Hippocampal formation (tissue), 2 donors: ENCODE data around the gene SSR4.
"Not testable (repeated sequence)": the region's sequence is repeated elsewhere in the genome, so short reads cannot be mapped to it uniquely, and the experiment has no call there.

Experiments
- DNase-seq, 2 donors: peaks; one replicate each; lab custom pipeline; 2025; lab: John Stamatoyannopoulos, UW

SSR4 gene

GRCh38 chrX:153794018-153794896, at the start of gene SSR4, which contains the start of gene IDH3G:
SSR4 (plus strand) TSS chrX:153794668; CDS start chrX:153794688, 20 bp downstream.
IDH3G (minus strand) TSS chrX:153794375; CDS start chrX:153794326, 49 bp downstream.
- DNase-seq = peak; percentile 84 to 92

GRCh38 chrX:153745067-153745433, 49.4 kb upstream of the SSR4 start:
- DNase-seq = not testable (repeated sequence)

- no peak for DNase-seq
Observed at GRCh38 chrX:153746359-153746758, 48.1 kb upstream of the SSR4 start.

GRCh38 chrX:153746991-153747390, 47.5 kb upstream of the SSR4 start:
- not testable (repeated sequence) for DNase-seq

- not testable (repeated sequence) for DNase-seq
Observed at GRCh38 chrX:153749017-153749416, 45.5 kb upstream of the SSR4 start.

- no peak for DNase-seq
Observed at GRCh38 chrX:153750127-153750774, 44.2 kb upstream of the SSR4 start.

GRCh38 chrX:153755136-153755535, 39.3 kb upstream of the SSR4 start:
- DNase-seq = no peak

- DNase-seq = no peak
Observed at GRCh38 chrX:153761863-153762262, 32.6 kb upstream of the SSR4 start.

- DNase-seq = no peak
Observed at GRCh38 chrX:153762626-153763173, 31.8 kb upstream of the SSR4 start.

- DNase-seq = no peak
Observed at GRCh38 chrX:153763298-153763932, 31.1 kb upstream of the SSR4 start.

- DNase-seq = peak; percentile 71 to 72
Observed at GRCh38 chrX:153763989-153764755, 30.3 kb upstream of the SSR4 start, which contains the start of gene PLXNB3. PLXNB3 (plus strand) TSS chrX:153764249; CDS start chrX:153765536, 1,287 bp downstream.

GRCh38 chrX:153764786-153765137, 29.7 kb upstream of the SSR4 start:
- DNase-seq = no peak

GRCh38 chrX:153765138-153766079, 29.1 kb upstream of the SSR4 start:
- DNase-seq = peak; percentile 89 to 95

- DNase-seq = peak in 1 of 2 donors; percentile 66
Observed at GRCh38 chrX:153766098-153766817, 28.2 kb upstream of the SSR4 start.

- DNase-seq = no peak
Observed at GRCh38 chrX:153766871-153767673, 27.4 kb upstream of the SSR4 start.

- DNase-seq = no peak
Observed at GRCh38 chrX:153767674-153768055, 26.8 kb upstream of the SSR4 start.

GRCh38 chrX:153768311-153769157, 25.9 kb upstream of the SSR4 start:
- DNase-seq = no peak
